HepG2 (cell line): ENCODE measurements around the gene PPM1K. TPM values are rescaled to one million over a fixed set of nuclear protein-coding genes. Genes with fewer than 3 reads are reported as not detected.

ENCODE experiments used
- CBFB ChIP-seq: sonication (generic); formaldehyde crosslinking; IDR thresholded peaks from 2 replicates; pipeline ENCODE4 v1.4.0; 2020; ENCODE audit warnings: missing genetic modification reagents
- DBP ChIP-seq: sonication (generic); formaldehyde crosslinking; IDR thresholded peaks from 2 replicates; pipeline ENCODE4 v1.4.0; 2020; ENCODE audit warnings: missing genetic modification reagents; ENCODE audit errors: not compliant biosample characterization
- EED ChIP-seq: sonication (generic); formaldehyde crosslinking; IDR thresholded peaks from 2 replicates; pipeline ENCODE4 v1.5.0; 2020; ENCODE audit warnings: mild to moderate bottlenecking, missing genetic modification reagents
- ETV6 ChIP-seq: sonication (generic); formaldehyde crosslinking; conservative IDR thresholded peaks from 2 replicates; pipeline ENCODE4 v1.4.0; 2020; ENCODE audit warnings: missing genetic modification reagents
- GABPB1 ChIP-seq: IDR thresholded peaks from 2 replicates; pipeline ENCODE4 v1.6.1; 2016; ENCODE audit warnings: mild to moderate bottlenecking, missing genetic modification reagents, moderate library complexity, missing compliant biosample characterization
- HOXA3 ChIP-seq: sonication (generic); formaldehyde crosslinking; IDR thresholded peaks from 2 replicates; pipeline ENCODE4 v1.5.0; 2020; ENCODE audit warnings: missing genetic modification reagents
- IRF2 ChIP-seq: IDR thresholded peaks from 2 replicates; pipeline ENCODE4 v1.6.1; 2018; ENCODE audit warnings: missing genetic modification reagents, missing compliant biosample characterization
- ISX ChIP-seq: sonication (generic); formaldehyde crosslinking; conservative IDR thresholded peaks from 2 replicates; pipeline ENCODE4 v1.5.0; 2020; ENCODE audit warnings: missing genetic modification reagents
- KLF15 ChIP-seq: sonication (generic); formaldehyde crosslinking; IDR thresholded peaks from 2 replicates; pipeline ENCODE4 v1.8.1; 2023; ENCODE audit warnings: borderline replicate concordance, mild to moderate bottlenecking, inconsistent platforms, missing genetic modification reagents, mixed read lengths
- MEIS2 ChIP-seq: sonication (generic); formaldehyde crosslinking; IDR thresholded peaks from 2 replicates; pipeline ENCODE4 v1.9.0; 2021; ENCODE audit warnings: mild to moderate bottlenecking, missing genetic modification reagents
- RBM39 ChIP-seq: fragments of 200-400 bp; formaldehyde crosslinking; IDR thresholded peaks from one replicate; pipeline ENCODE4 v1.6.1; 2018; ENCODE audit warnings: antibody characterized with exemption, mild to moderate bottlenecking, low read depth, low read length; ENCODE audit not compliant: poor library complexity, severe bottlenecking
- SNAI1 ChIP-seq: sonication (generic); formaldehyde crosslinking; IDR thresholded peaks from 2 replicates; pipeline ENCODE4 v1.5.0; 2020; ENCODE audit warnings: mild to moderate bottlenecking, missing genetic modification reagents, borderline replicate concordance
- SNAPC4 ChIP-seq: sonication (generic); formaldehyde crosslinking; IDR thresholded peaks from 2 replicates; pipeline ENCODE4 v1.4.0; 2020; ENCODE audit warnings: mild to moderate bottlenecking, missing genetic modification reagents
- TFDP2 ChIP-seq: sonication (generic); formaldehyde crosslinking; IDR thresholded peaks from 2 replicates; pipeline ENCODE4 v1.4.0; 2020; ENCODE audit warnings: missing genetic modification reagents
- ZC3H13 ChIP-seq: sonication (generic); formaldehyde crosslinking; IDR thresholded peaks from 2 replicates; pipeline ENCODE4 v1.8.1; 2023; ENCODE audit warnings: mild to moderate bottlenecking, missing genetic modification reagents, moderate library complexity
- ZFX ChIP-seq: sonication (generic); formaldehyde crosslinking; IDR thresholded peaks from 2 replicates; pipeline ENCODE4 v1.4.0; 2020; ENCODE audit warnings: mild to moderate bottlenecking, low read depth, missing genetic modification reagents, moderate library complexity
- ZNF414 ChIP-seq: sonication (generic); formaldehyde crosslinking; IDR thresholded peaks from 2 replicates; pipeline ENCODE4 v1.5.0; 2020; ENCODE audit warnings: missing genetic modification reagents
- ZNF710 ChIP-seq: sonication (generic); formaldehyde crosslinking; IDR thresholded peaks from 2 replicates; pipeline ENCODE4 v1.5.0; 2020; ENCODE audit warnings: mild to moderate bottlenecking, missing genetic modification reagents, borderline replicate concordance
- polyA plus RNA-seq, 8 experiments: library from polyadenylated mRNA; depleted of rRNA in 3 of 8; stranded (reverse) in 7 of 8; unstranded in 1 of 8; fragments of >200 nt; fragmentation: Illumina TruSeq in 4 of 8; extraction: Trizol in 4 of 8; gene quantifications; 2 replicates each; pipeline versions ENCODE4 v1.2.1 to v1.2.3, GENCODE V29; 2011 to 2016; ENCODE audit warnings: low read depth in 4 of 8, missing spikeins in 1 of 8, mixed read lengths in 1 of 8; ENCODE audit not compliant: insufficient read depth in 1 of 8
- total RNA-seq, 5 experiments: library from RNA; depleted of rRNA; stranded (reverse); fragments of >200 nt; fragmentation: Illumina TruSeq; extraction: Trizol; gene quantifications; 2 replicates each; pipeline ENCODE4 v1.2.3, GENCODE V29; 2016; ENCODE audit warnings: low read depth in 1 of 5

The PPM1K gene
- total and polyA plus RNA-seq, 2 of the 13 experiments (the other 11 are each of a cell fraction or from before 2014, with no cell fraction given), result 11.9 to 17.8 TPM

- TF ChIP-seq SNAPC4, result 0 out of 2 replicates have a peak, but pooled peaks have one; percentile 55
- peak; percentile 64; the same call in 1 of the 2 replicates for TF ChIP-seq GABPB1 (CRISPR knock-in tag)
- TF ChIP-seq RBM39, result peak; percentile 55
- TF ChIP-seq ISX, result 0 out of 2 replicates have a peak, but pooled peaks have one; percentile 8
- no peak for TF ChIP-seq DBP (CRISPR knock-in tag)
- TF ChIP-seq ZNF414 (CRISPR knock-in tag), result no peak
- 0 out of 2 replicates have a peak, but pooled peaks have one; percentile 13 for TF ChIP-seq KLF15 (CRISPR knock-in tag)
- peak; percentile 82 for TF ChIP-seq ZFX (CRISPR knock-in tag)
- peak; percentile 27; the same call in 1 of the 2 replicates for TF ChIP-seq IRF2 (CRISPR knock-in tag)
- TF ChIP-seq TFDP2 (CRISPR knock-in tag), result 0 out of 2 replicates have a peak, but pooled peaks have one; percentile 11
- no peak for TF ChIP-seq CBFB (CRISPR knock-in tag)
- peak; percentile 24; the same call in 1 of the 2 replicates for TF ChIP-seq EED (CRISPR knock-in tag)
- no peak for TF ChIP-seq MEIS2 (CRISPR knock-in tag)
- TF ChIP-seq HOXA3 (CRISPR knock-in tag), result peak; percentile 35; the same call in 1 of the 2 replicates
- no peak for TF ChIP-seq ETV6 (CRISPR knock-in tag)
- no peak for TF ChIP-seq ZC3H13 (CRISPR knock-in tag)
- TF ChIP-seq ZNF710 (CRISPR knock-in tag), result 0 out of 2 replicates have a peak, but pooled peaks have one; percentile 46
- TF ChIP-seq SNAI1, result peak; percentile 23; the same call in 1 of the 2 replicates
Observed at GRCh38 chr4:88283661-88284438, 511 bp downstream of the PPM1K start (continued).
